HCT116 (cell line): ENCODE results near the gene CHM.

ENCODE experiments used
- CTCF ChIP-seq, 3 experiments: fragments of 200-600 bp in 1 of 3; sonication (generic) in 1 of 3; IDR thresholded peaks in 2 of 3; conservative IDR thresholded peaks in 1 of 3; 2 replicates each; pipeline ENCODE4 v1.5.1; 2012 to 2017; ENCODE audit warnings: low read depth in 2 of 3, low read length in 2 of 3, antibody characterized with exemption in 1 of 3, borderline replicate concordance in 1 of 3, control low read depth in 1 of 3, mild to moderate bottlenecking in 1 of 3, mixed read lengths in 1 of 3, mixed run types in 1 of 3, moderate library complexity in 1 of 3; ENCODE audit not compliant: insufficient read depth in 1 of 3
- EZH2phosphoT487 ChIP-seq: fragments of 200-600 bp; IDR thresholded peaks from 2 replicates; pipeline ENCODE4 v1.6.1; 2018; ENCODE audit warnings: antibody characterized with exemption, borderline replicate concordance
- JUND ChIP-seq: IDR thresholded peaks from 2 replicates; pipeline ENCODE4 v1.6.1; 2012
- YY1 ChIP-seq: IDR thresholded peaks from 2 replicates; pipeline ENCODE4 v1.6.1; 2011; ENCODE audit warnings: low read length, low read depth, moderate library complexity, mild to moderate bottlenecking; ENCODE audit not compliant: insufficient replicate concordance; ENCODE audit errors: extremely low read depth

GRCh38 chrX:86023811-86024210 is 23.5 kb downstream of the CHM start:
- TF ChIP-seq EZH2phosphoT487 (no peak), YY1 (no peak), CTCF (IDR thresholded peaks at IDR 0.05 in 2 of 3, conservative IDR thresholded peaks at IDR 0.05 in 1 of 3; ENCODE audit: borderline replicate concordance in 1 of 3, insufficient read depth in 1 of 3, low read depth in 2 of 3, low read length in 2 of 3) (no peak), JUND (no peak)
